Activated CD4-positive, alpha-beta T cell treated with anti-CD3 and anti-CD28 coated beads, Interleukin-2, amount 50 U/mL, for 4 hours (primary cell): Measurements from ENCODE around the gene BGLAP.

Experiments
- DNase-seq, 2 experiments: peaks; one replicate each; pipeline ENCODE4 v3.0.0-alpha.2; 2020

BGLAP gene

GRCh38 chr1:156259805-156260204, 17.8 kb downstream of the BGLAP start:
- no peak for DNase-seq

- no peak for DNase-seq
Observed at GRCh38 chr1:156260896-156261295, 18.9 kb downstream of the BGLAP start.

GRCh38 chr1:156262461-156263287, 20.7 kb downstream of the BGLAP start:
- DNase-seq: no peak

- no peak for DNase-seq
Observed at GRCh38 chr1:156263288-156263655, 21.3 kb downstream of the BGLAP start.

- DNase-seq: no peak
Observed at GRCh38 chr1:156266051-156266450, 24.1 kb downstream of the BGLAP start.

- DNase-seq: no peak
Observed at GRCh38 chr1:156268336-156268735, 26.4 kb downstream of the BGLAP start.

- DNase-seq: no peak
Observed at GRCh38 chr1:156270314-156270713, 28.3 kb downstream of the BGLAP start.

- no peak for DNase-seq
Observed at GRCh38 chr1:156276532-156276931, 34.5 kb downstream of the BGLAP start.

- DNase-seq: no peak
Observed at GRCh38 chr1:156276966-156277381, 35.0 kb downstream of the BGLAP start.

GRCh38 chr1:156279837-156280236, 37.9 kb downstream of the BGLAP start:
- no peak for DNase-seq

- peak; percentile 11 to 25 for DNase-seq
Observed at GRCh38 chr1:156281281-156281680, 39.3 kb downstream of the BGLAP start.

GRCh38 chr1:156281693-156282478, 39.9 kb downstream of the BGLAP start:
- DNase-seq: no peak

- peak; percentile 93 to 94 for DNase-seq
Observed at GRCh38 chr1:156282479-156283222, 40.7 kb downstream of the BGLAP start, which contains the start of gene SMG5. TSS of gene SMG5 (minus strand) at chr1:156282825. CDS start at chr1:156282680, 145 bp downstream.

GRCh38 chr1:156283521-156283920, 41.5 kb downstream of the BGLAP start:
- DNase-seq: no peak

GRCh38 chr1:156284112-156284511, 42.1 kb downstream of the BGLAP start, which contains the start of gene TMEM79:
TSS of gene TMEM79 (plus strand) at chr1:156284325. CDS start at chr1:156285227, 902 bp downstream.
- DNase-seq: no peak

GRCh38 chr1:156284757-156285156, 42.8 kb downstream of the BGLAP start:
- DNase-seq: no peak

GRCh38 chr1:156285437-156285836, 43.5 kb downstream of the BGLAP start:
- no peak for DNase-seq

- DNase-seq: no peak
Observed at GRCh38 chr1:156286061-156286460, 44.1 kb downstream of the BGLAP start.

- DNase-seq: no peak
Observed at GRCh38 chr1:156289857-156290256, 47.9 kb downstream of the BGLAP start.

- DNase-seq: no peak
Observed at GRCh38 chr1:156291226-156292061, 49.5 kb downstream of the BGLAP start.
